Heart right ventricle (tissue), 16 donors: Measurements from ENCODE around the gene ADARB2. TPM values are rescaled to one million over a fixed set of nuclear protein-coding genes. Genes with fewer than 3 reads are reported as not detected.

Experiments
- ATAC-seq, 8 donors: fragments of 200-7000 bp; cut with Tn5 transposase; one replicate each; pipeline ENCODE4 v1.9.1; 2020; ENCODE audit warnings: mild to moderate bottlenecking in 8 of 8, moderate library complexity in 8 of 8, moderate number of reproducible peaks in 1 of 8
- DNase-seq, 2 donors: peaks; one replicate each; pipeline ENCODE4 v3.0.0-alpha.2; 2020
- H3K27ac ChIP-seq, 10 donors: fragments of 200-600 bp; sonication (generic) in 2 of 10; one replicate each; pipeline versions ENCODE4 v1.5.0 to v1.8.0; 2020 to 2022; ENCODE audit warnings: mild to moderate bottlenecking in 3 of 10
- H3K27me3 ChIP-seq, 7 donors: fragments of 200-600 bp; one replicate each; pipeline ENCODE4 v1.8.0; 2021 to 2022; ENCODE audit warnings: mild to moderate bottlenecking in 2 of 7
- H3K36me3 ChIP-seq, 9 donors: fragments of 200-600 bp; sonication (generic) in 1 of 9; one replicate each; pipeline versions ENCODE4 v1.5.0 to v1.8.0; 2020 to 2022; ENCODE audit warnings: mild to moderate bottlenecking in 2 of 9
- H3K4me1 ChIP-seq, 9 donors: fragments of 200-600 bp; sonication (generic) in 1 of 9; one replicate each; pipeline versions ENCODE4 v1.5.0 to v1.8.0; 2020 to 2022; ENCODE audit warnings: mild to moderate bottlenecking in 4 of 9
- H3K4me3 ChIP-seq, 10 donors: fragments of 200-600 bp; sonication (generic) in 2 of 10; one replicate each; pipeline versions ENCODE4 v1.5.0 to v1.8.0; 2020 to 2022; ENCODE audit warnings: mild to moderate bottlenecking in 7 of 10, moderate library complexity in 2 of 10
- H3K9me3 ChIP-seq, 11 donors: fragments of 200-600 bp in 10 of 11; sonication (generic) in 2 of 11; one replicate each; pipeline versions ENCODE4 v1.5.0 to v1.8.0; 2013 to 2022; ENCODE audit warnings: mild to moderate bottlenecking in 2 of 11, control low read depth in 1 of 11, moderate library complexity in 1 of 11
- WGBS, 2 donors: extraction: QIAGEN DNeasy Blood & Tissue Kit; methylation state at CpG; one replicate each; pipeline ENCODE4 v1.1.7; 2013; ENCODE audit warnings: inconsistent platforms in 1 of 2; 5-methylcytosine and 5-hydroxymethylcytosine counted together
- intact Hi-C, 10 donors: fragments of 100-400 bp; cut with DNase I; formaldehyde crosslinking; loops; one replicate each; pipeline versions ENCODE4 v1.11.1 to v1.14.2; 2022
- long read RNA-seq, 3 donors: library from polyadenylated mRNA; unstranded; transcript quantifications; one replicate each; pipeline ENCODE4 v2.0.0, GENCODE V29; 2020 to 2021
- polyA plus RNA-seq, 2 donors: library from polyadenylated mRNA; stranded (reverse); fragments of 200-250 nt; gene quantifications; one replicate each; pipeline ENCODE4 v1.2.3, GENCODE V29; 2013
- total RNA-seq, 10 donors: library from RNA; stranded (reverse); fragmentation: NEBNext Ultra II Directional in 3 of 10; extraction: Animal tissue kit (Norgen Biotek cat#: 25700) in 3 of 10; gene quantifications; one replicate each; pipeline versions ENCODE4 v1.2.1 to v1.2.4, GENCODE V29; 2021 to 2023
- TF ChIP-seq, protein P1 (sequence below), 9 donors: fragments of 200-600 bp; sonication (generic) in 2 of 9; IDR thresholded peaks; one replicate each; pipeline versions ENCODE4 v1.5.0 to v1.8.0; 2021 to 2022; ENCODE audit warnings: antibody characterized with exemption in 9 of 9, mild to moderate bottlenecking in 5 of 9, moderate library complexity in 1 of 9
- donor health status: Arrhythmogenic right ventricular cardiomyopathy.
- donor health status: ischemic (EF 13 %, LVEDD 7.1; RV severe dilation, severe dysfunction).
- donor health status: healthy with polysubstance abuse.
- donor health status: DM: no; HTN: yes; CAD: no.
- donor health status: DM: no; HTN: no; CAD: no.
- donor health status: ischemic (EF 25% LVEDD 6.9; RV normal size, moderate dysfunction).
- donor health status: ischemic (EF 25% LVEDD 5.7; RV mildly dilated, moderate dysfunction).
- donor health status: healthy.
- donor health status: DM: yes; HTN: yes; CAD: no.
- donor health status: Ischemic cardiomyopathy.
- donor health status: ischemic (EF 35%, LVEDD 5.7; RV mildly dilated, moderate dysfunction).
- donor health status: nonischemic (EF 11% LVEDD 7.7; RV severe dilation, severe dysfunction).
- donor health status: DM: yes; HTN: yes; CAD: no.
- donor health status: PGD.
- donor health status: ischemic (EF 29% LVEDD 5.4; RV normal size, mild dysfunction).
- donor health status: nonischemic (EF 23%, LVEDD 6.1; RV moderate dilation, normal function).

ADARB2 gene
- total RNA-seq (under 1 TPM in 8 of 10 donors, not detected in 2; 0.08 to 0.47 (median 0.15) TPM), polyA plus RNA-seq (under 1 TPM; 0.28 to 0.29 TPM)
- long read RNA-seq, donor 1: 0 reads
- long read RNA-seq, donor 2, partial matches to known transcripts: 0 of 2 reads
- long read RNA-seq, donor 2, other reads (novel, unspliced or antisense): 1 of 2 reads
- long read RNA-seq, donor 3: 0 reads

DNA sequence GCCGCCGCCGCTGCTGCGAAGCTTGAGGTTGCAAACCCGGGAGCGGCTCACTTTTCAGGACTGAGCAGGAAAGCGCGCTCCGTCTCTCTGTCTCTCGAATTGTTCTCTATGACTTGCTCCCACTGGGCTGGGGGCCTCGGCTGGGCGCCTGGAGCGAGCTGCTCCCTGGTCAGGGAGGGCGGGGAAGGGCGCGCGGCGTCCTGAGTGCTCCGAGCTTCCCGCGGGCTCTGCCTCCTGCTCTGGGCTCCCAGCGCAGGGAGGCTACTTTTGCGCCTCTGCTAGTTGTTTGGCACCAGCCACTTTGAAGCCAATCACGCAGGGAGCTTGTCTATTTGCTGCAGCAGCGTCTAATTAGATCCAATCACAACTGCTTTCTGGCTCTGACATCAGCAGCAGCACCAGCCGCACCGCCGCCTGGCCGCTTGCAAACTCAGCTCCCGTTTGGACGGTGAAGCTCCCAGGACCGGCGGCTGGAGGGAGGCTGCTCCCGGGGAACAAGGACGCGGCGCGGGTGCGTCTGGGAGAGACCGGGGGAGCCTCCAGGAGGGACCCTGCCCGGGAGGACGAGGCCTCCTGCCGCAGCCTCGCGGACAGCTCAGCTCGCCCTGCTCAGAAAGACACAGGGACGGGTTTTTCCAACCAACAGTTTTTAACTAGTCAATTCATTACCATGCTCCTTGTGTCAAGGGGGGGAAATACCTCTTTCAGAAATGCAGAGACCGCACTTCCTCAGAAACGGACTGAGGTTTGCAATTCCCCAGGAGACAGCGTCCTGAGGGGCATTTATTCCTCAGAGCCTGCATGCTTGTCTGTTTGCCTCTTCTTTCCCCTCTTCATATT lies at the start of gene ADARB2:
Gene ADARB2 (minus strand): TSS at position 304 of the 840 bp plus-strand sequence.
- TF ChIP-seq, protein P1, sequence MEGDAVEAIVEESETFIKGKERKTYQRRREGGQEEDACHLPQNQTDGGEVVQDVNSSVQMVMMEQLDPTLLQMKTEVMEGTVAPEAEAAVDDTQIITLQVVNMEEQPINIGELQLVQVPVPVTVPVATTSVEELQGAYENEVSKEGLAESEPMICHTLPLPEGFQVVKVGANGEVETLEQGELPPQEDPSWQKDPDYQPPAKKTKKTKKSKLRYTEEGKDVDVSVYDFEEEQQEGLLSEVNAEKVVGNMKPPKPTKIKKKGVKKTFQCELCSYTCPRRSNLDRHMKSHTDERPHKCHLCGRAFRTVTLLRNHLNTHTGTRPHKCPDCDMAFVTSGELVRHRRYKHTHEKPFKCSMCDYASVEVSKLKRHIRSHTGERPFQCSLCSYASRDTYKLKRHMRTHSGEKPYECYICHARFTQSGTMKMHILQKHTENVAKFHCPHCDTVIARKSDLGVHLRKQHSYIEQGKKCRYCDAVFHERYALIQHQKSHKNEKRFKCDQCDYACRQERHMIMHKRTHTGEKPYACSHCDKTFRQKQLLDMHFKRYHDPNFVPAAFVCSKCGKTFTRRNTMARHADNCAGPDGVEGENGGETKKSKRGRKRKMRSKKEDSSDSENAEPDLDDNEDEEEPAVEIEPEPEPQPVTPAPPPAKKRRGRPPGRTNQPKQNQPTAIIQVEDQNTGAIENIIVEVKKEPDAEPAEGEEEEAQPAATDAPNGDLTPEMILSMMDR (IDR thresholded peaks at IDR 0.05): no peak
- Histone ChIP-seq H3K4me1 (peaks cover 0 to 18% (median 9%) of the 10 kb centered on the region in 9 donors), H3K27me3 (peaks cover 0 to 100% (median 92%) of the 10 kb centered on the region in 7 donors), H3K4me3 (peak within 1 kb of the TSS in 8 of 10 donors; percentile 4 to 41 (median 34)), H3K27ac (no peak within 1 kb of the TSS), H3K9me3 (no peaks in the 10 kb centered on the region), H3K36me3 (no peaks in the 10 kb centered on the region)
- DNase-seq (peak; percentile 27 to 31), ATAC-seq (peak; percentile 16 to 82 (median 62))
- intact Hi-C loops: no loop called here
- 1% methylated on average over 50 of the region's 50 CpGs for WGBS, 2 donors

GRCh38 chr10:1785835-1786234 lies 48.5 kb upstream of the ADARB2 start:
- 43 to 51% methylated on average over 3 of the region's 3 CpGs for WGBS, 2 donors

DNA sequence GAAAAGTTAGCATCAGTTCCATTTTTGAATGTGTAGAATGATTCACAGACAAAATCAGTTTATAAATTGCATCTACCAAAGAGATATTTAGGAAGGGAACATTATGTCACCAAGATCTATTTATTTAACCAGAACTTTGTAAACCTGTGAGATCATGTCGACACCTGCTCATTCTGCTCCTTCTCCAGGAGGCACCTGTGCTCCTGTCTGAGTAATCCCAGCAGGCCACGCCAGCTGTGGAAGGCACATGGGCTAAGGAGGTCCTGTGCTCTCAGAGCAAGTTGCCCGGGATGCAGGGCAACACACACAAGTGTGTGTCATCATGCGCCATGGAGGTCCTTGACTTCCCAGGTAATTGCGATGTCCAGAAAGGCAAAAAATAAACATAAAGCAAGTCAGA lies 45.5 kb upstream of the ADARB2 start:
- Histone ChIP-seq H3K9me3 (peaks cover 0 to 5% (median 0%) of the 10 kb centered on the region in 11 donors), H3K4me1 (no peaks in the 10 kb centered on the region), H3K36me3 (no peaks in the 10 kb centered on the region), H3K27ac (no peak overlapping the region), H3K4me3 (no peak overlapping the region), H3K27me3 (no peaks in the 10 kb centered on the region)
- 85 to 87% methylated on average over 5 of the region's 5 CpGs for WGBS, 2 donors
- TF ChIP-seq, protein P1 (IDR thresholded peaks at IDR 0.05): no peak
- no peak for DNase-seq
- intact Hi-C loops: no loop called here
- ATAC-seq: no peak

More at GRCh38 chr10:1785835-1786234, 48.5 kb upstream of the ADARB2 start:
- Histone ChIP-seq H3K27me3 (peaks cover 0 to 4% (median 0%) of the 10 kb centered on the region in 7 donors), H3K4me1 (no peaks in the 10 kb centered on the region), H3K36me3 (no peaks in the 10 kb centered on the region), H3K4me3 (no peak overlapping the region), H3K9me3 (peaks cover 0 to 5% (median 0%) of the 10 kb centered on the region in 11 donors), H3K27ac (no peak overlapping the region)
- no peak for ATAC-seq
- intact Hi-C loops: no loop called here
- TF ChIP-seq, protein P1 (IDR thresholded peaks at IDR 0.05): no peak
- DNase-seq: no peak

GRCh38 chr10:1779796-1780195 lies 42.5 kb upstream of the ADARB2 start:
- H3K36me3 ChIP-seq: no peaks in the 10 kb centered on the region
- H3K4me3 ChIP-seq: no peak overlapping the region
- H3K9me3 ChIP-seq: peaks cover 0 to 5% (median 0%) of the 10 kb centered on the region in 11 donors
- DNase-seq (no peak), ATAC-seq (no peak)
- WGBS, 2 donors: 82 to 87% methylated on average over 10 of the region's 10 CpGs
- no peak overlapping the region for H3K27ac ChIP-seq
- TF ChIP-seq, protein P1 (IDR thresholded peaks at IDR 0.05): no peak
- intact Hi-C loops: no loop called here
- no peaks in the 10 kb centered on the region for H3K4me1 ChIP-seq
- no peaks in the 10 kb centered on the region for H3K27me3 ChIP-seq
